SU-DHL-6 (cell line): ENCODE measurements around the gene SRGAP1.

Experiments
- CTCF ChIP-seq: fragments of 200-600 bp; sonication (generic); IDR thresholded peaks from one replicate; pipeline ENCODE4 v1.5.1; 2017; ENCODE audit warnings: antibody characterized with exemption, mild to moderate bottlenecking, low read length, moderate library complexity; ENCODE audit not compliant: insufficient read depth, poor library complexity, severe bottlenecking
- EZH2phosphoT487 ChIP-seq: fragments of 200-600 bp; sonication (generic), shearing (Covaris generic); conservative IDR thresholded peaks from 2 replicates; pipeline ENCODE4 v1.6.1; 2018; ENCODE audit warnings: mild to moderate bottlenecking, antibody characterized with exemption, low read length, moderate library complexity, mixed read lengths

DNA sequence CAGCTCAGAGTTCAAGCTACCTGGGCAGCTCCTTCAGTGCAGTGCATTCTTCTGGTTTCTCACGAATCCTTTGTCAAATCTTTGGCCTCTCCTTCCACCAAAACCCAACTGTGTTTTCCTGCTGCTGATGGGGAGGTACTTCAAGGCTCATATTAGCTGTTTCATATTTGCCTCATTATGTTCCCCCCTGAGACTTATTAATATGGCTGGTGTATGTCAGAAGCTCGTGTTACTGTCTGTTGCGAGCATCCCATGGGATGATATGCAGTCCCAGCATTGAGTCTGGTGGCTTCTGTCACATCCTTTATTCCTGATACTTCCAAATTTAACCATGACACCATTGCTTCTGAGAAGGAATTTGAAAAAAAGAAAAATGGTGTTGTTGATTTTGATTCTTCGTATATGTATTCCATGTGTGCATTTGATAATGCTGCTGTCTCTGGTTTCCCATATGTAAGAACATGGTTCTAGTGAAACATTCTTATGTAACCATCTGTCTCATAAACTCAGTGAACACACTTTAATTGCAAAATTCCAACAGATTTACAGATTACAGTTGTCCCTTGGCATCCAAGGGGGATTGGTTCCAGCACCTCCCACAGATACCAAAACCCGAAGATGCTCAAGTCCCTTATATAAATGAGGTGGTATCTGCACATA lies 228.5 kb downstream of the SRGAP1 start:
- no peak for TF ChIP-seq CTCF
- no peak for TF ChIP-seq EZH2phosphoT487
